Body of pancreas (tissue), 4 donors: ENCODE measurements around the gene ALG3.

ENCODE experiments used
- POLR2A ChIP-seq, 3 donors: fragments of 450-650 bp; IDR thresholded peaks; one replicate each; pipeline ENCODE4 v1.6.1; 2016; ENCODE audit warnings: antibody characterized with exemption in 3 of 3, mild to moderate bottlenecking in 2 of 3
- TF ChIP-seq, protein P1 (sequence below), 7 experiments: fragments of 450-650 bp in 4 of 7; fragments of 200-600 bp in 3 of 7; sonication (generic) in 3 of 7; IDR thresholded peaks; one replicate each; pipeline ENCODE4 v1.5.1; 2016 to 2019; ENCODE audit warnings: antibody characterized with exemption in 7 of 7

- TF ChIP-seq, protein P1, sequence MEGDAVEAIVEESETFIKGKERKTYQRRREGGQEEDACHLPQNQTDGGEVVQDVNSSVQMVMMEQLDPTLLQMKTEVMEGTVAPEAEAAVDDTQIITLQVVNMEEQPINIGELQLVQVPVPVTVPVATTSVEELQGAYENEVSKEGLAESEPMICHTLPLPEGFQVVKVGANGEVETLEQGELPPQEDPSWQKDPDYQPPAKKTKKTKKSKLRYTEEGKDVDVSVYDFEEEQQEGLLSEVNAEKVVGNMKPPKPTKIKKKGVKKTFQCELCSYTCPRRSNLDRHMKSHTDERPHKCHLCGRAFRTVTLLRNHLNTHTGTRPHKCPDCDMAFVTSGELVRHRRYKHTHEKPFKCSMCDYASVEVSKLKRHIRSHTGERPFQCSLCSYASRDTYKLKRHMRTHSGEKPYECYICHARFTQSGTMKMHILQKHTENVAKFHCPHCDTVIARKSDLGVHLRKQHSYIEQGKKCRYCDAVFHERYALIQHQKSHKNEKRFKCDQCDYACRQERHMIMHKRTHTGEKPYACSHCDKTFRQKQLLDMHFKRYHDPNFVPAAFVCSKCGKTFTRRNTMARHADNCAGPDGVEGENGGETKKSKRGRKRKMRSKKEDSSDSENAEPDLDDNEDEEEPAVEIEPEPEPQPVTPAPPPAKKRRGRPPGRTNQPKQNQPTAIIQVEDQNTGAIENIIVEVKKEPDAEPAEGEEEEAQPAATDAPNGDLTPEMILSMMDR (IDR thresholded peaks at IDR 0.05) = peak; percentile 88 to 97 (median 91)
- TF ChIP-seq POLR2A (IDR thresholded peaks at IDR 0.05) = no peak
Measured at GRCh38 chr3:184250167-184250828, 1.5 kb upstream of the ALG3 start.
